Stromal cell of bone marrow (primary cell): Measurements from ENCODE around the gene MYH15.

Source experiments
- DNase-seq: peaks from one replicate; pipeline ENCODE4 v3.0.0-alpha.2; 2012; ENCODE audit warnings: low read depth

The MYH15 gene

DNA sequence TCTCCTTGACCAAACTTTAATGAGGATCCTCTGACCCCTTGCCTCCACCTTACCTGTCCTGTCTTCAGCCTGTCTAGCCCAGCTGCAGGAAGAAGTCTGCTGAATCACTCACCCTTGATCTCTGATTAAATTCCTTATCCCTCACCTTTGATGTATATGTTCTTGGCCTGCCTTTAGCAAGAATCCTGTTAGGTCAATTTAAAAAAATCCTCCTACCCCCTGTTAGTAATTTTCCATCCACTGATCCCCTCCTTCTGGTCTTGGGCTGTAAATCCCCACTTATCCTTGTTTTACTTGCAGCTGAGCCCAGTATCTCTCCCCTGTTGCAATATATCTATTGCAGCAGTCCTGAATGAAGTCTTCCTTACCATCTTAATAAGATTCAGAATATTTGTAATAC, 39.0 kb downstream of the MYH15 start:
- no peak for DNase-seq

DNA sequence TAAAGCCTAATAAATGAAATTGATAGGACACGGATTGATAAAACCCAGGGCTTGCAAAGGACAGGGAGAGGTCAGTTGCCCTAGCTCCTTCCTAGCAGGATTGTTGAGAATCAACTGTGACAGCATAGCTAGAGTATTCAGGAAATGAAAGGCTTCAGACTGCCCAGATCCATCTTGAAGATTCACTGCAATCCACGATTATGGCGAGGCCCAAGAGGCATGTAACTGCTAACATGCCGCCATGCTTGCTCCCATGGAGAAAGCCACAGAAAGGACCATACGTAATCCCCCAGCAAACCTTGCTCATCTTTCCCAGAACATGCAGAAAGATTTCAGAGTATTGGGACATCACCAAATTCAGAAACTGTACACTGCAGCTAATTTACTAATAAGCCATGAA, 41.3 kb downstream of the MYH15 start:
- no peak for DNase-seq

DNA sequence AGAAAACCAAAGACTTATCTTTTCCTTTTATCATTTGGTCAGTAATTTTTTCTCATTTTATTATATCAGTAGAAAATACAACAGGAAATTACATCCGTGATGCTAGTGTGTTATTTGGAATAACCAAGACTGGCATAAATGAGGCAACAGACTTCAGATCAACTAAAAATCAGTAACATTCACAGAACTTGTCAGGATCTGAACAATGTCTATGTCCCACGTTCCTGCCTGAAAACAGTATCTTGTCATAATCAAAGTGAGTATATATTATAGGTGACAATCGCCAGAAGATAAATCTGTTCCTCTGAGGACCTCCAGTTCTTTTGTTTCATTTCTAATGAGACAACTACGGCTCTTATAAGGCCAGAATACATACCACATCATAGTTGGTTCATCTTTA, 41.8 kb downstream of the MYH15 start:
- no peak for DNase-seq

DNA sequence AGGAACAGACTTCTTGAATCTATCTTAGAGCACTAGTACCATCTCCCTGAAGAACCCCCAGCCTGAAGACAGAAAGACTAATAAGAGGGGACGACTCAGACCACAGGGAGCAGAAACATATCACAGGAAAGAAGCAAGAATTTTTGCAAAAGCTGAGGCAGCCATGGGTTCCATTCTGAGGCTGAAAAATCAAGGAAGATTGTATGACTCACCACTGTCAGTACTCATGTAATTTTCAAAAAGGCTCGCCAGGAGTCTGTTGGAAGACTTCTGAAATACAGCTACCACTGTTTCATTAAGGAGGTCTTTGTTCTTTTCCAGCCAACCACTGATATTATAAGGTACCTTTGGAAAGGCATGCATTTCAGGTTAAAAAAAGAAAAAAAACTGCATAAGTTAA, 47.5 kb downstream of the MYH15 start:
- DNase-seq = no peak

DNA sequence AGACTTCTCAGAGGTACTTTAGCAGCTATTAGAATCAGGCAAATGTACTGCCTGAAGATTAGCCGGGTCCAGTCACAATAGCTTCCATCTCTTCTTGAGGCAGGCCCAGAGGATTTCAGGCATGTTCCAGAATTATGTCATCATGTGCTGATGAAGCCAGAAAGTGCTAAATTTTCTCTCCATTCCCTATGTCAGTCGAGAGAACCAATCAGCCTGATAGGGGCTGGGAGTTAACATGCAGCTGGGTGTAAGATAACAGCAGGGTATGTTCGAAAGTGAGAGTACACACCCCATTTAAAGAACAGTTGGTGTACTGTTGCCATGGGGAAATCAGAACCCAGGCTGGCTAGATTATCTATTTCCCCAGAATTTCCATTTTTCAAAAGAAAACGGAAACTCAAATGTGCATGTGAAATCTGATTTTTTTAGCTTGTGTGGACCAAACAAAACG, 48.7 kb downstream of the MYH15 start:
- no peak for DNase-seq

DNA sequence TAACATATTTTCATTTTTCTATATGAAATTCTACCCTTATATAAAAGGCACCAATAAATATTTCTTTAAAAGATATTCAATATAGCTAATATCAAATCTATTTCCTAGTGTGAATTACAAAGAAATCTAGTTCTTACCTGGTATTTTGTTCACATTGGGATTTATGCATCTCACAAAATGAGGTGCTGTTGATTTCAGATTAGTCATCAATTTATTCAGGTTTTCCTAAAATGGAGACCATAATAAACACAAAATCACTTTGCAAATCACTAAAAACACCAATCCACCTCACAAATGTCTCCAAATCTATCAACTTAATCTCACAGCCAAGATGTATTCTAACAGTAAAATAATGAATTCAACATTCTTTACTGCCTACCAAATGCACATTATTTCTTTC, 51.2 kb downstream of the MYH15 start:
- DNase-seq = no peak

DNA sequence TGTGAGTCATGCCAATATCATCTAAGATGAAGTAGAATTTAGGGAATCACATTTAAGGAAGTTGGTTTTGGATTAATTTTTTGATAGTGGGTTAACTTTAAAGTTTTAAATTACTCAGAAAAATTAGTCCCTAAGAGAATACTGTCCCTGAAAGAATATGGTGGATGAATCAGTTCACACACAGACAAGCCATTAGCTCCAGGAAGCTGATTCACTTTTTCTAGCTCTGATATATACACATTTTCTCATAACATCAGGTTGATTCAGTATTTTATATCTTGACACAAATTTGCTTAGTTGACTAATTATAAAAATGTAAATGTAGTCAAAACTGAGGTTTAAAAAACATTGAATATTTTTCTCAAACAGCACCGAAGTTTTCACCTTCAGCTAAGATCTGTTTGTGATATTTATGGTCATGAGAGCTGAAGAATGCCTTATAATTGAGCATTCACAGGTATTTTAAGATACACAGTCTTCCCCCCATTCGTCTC, 55.1 kb downstream of the MYH15 start:
- no peak for DNase-seq

DNA sequence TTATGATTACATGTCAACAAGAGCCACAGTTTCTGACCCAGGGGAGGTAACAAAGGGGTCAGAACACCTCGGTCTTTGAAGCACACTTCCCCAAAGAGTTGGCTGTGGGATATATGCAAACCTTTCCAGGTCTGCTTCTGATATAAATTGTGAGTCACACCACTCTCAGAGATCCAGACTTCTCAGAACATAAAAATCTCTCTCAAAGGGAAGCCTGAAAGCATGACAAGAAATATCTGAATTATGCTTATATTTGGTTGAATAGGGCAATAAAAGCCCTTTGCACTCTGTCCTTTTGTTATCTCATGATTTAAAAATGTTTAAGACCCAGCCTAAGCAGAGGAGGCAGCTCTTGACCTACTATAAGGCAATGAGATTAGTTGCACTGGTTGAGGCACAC, 56.8 kb downstream of the MYH15 start:
- DNase-seq = peak; percentile 21

DNA sequence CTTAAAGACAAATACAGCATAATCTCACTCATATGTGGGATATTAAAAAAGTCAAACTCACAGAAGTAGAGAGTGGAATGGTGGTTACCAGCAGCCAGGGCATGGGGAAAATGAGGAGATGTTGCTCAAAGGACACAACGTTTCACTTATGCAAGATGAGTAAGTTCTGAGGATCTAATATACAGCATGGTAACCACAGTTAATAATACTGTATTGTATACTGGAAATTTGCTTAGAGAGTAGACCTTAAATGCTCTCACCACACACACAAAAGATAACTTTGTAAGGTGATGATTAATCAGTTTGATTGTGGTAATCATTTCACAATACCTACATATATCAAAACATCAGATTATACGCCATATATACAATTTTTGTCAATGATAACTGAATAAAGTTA, 60.0 kb downstream of the MYH15 start:
- no peak for DNase-seq

DNA sequence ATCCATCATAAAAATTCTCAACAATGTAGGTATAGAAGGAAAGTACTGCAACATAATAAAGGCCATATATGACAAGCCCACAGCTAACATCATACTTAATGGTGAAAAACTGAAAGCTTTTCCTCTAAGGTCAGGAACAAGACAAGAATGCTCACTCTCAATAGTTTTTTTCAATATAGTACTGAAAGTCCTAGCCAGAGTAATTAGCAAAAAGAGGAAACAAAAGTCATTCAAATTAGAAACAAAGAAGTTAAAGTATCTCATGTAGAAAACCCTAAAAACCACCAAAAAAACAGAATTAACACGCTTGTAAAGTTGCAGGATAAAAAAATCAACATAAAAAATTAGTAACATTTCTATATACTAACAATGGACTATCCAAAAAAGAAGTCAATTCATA, 61.8 kb downstream of the MYH15 start:
- DNase-seq = no peak

DNA sequence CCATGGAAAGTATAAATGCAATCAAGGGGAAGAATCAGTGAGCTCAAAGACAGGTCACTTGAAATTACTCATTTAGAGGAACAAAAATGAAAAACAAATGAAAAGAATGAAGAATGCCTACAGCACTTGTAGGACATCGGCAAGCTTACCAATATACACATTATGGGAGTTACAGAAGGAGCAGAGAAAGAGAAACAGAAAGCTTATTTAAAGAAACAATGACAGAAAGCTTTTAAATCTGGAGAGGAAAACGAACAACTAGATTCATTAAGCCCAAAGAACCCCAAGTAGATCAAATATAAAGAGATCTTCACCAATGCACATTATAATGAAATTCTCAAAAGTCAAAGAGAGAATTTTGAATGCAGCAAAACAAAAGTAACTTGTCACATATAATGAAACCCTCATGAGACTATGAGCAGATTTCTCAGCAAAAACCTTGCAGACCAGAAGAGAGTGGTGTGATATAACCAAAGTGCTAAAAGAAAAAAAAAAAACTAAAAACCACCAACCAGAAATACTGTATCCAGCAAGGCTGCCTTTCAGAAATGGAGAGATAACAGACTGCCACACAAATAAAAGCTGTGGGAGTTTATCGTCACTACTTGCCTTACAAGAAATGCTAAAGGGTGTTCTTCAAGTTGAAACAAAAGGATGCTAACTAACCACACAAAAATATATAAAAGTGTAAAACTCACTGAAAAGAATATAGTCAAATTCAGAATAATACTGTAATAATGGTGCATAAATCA, 63.1 kb downstream of the MYH15 start:
- no peak for DNase-seq

DNA sequence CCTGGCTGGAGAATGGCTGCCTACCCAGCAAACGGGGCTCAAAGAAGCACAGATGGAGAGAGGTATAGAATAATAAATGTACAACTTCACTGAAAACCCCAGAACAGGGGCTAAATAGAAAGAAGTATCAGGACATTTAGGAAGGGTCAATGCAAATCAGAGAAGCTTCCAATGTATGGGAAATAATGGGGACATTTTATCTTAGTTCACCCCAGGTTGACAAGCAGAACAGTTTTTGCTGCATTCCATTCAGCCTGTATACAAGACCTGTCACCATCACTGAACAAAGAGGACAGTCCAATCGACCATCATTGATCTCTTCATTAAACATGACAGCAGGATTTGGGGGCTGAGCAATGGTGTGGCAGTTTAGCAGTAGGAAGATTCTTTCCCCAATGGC, 68.1 kb downstream of the MYH15 start:
- no peak for DNase-seq

DNA sequence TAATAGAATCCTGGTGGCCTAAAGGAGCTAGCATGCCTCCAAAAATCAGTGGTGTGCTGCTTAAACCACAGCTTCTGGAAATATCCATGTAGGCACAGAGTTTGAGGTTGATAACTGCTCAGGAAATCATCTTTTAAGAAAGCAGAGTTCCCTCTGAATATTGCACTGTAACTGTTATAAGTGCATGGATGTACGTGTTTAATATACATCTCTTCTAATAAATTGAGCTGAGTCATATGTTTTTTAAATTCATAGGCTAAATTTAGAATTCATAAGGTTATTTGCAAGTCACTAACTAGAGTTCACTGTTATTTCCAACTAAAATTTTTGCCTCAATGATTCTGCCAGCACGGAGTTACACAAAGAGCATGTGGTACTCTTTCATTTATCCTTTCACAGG, 68.9 kb downstream of the MYH15 start:
- no peak for DNase-seq

DNA sequence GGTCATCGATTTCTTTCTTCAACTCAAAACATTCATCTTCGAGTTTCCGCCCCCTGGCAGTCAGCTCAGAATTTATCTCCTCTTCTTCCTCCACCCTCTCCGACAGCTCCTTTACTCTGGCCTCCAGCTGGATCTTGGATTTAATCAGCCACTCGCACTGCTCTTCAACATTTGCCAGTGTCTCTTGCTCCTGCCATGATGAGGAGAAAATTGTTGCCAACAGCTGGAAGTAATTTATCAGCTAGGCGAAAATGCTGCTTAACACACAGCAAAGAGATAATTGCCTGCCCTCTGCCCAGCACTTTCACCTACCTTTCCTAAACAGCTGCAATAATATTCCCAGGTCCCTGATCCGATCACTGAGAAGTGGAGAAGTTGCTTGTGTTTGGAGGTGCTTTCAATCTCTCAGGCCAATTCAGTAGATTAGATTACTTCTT, 69.3 kb downstream of the MYH15 start:
- DNase-seq = no peak

DNA sequence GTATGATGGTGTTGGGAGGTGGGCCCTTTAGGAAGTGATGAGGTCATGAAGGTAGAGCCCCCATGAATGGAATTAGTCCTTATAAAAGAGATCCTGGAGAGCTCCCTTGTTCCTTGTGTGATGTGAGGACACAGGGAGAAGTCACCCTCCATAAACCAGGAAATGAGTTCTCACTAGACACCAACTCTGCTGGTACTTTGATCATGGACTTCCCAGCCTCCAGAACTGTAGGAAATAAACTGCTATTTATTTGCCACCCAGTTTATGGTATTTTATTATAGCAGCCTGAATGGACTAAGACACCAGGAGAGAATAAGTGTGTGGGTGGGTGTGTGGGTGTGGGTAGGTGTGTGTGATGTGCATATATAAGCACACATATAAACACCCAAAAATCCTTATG, 71.9 kb downstream of the MYH15 start:
- no peak for DNase-seq

DNA sequence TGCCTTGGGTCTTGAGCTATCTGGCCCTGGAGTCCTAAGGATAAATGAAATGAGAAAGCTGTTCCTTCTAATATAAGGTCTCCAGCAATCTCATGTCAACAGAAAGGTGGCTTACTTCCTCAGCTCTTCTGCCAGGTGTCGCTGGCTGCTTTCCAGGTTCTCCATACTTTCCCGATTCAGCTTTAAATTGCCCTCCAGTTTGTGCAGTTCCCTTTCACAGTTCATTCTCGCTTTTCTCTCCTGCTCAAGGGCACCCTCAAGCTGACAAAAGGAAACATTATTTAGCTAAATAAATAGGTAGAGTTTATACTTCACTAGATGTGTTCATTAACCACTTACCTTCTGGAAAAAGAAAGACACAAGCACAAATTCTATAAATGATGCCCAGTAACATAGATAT, 73.0 kb downstream of the MYH15 start:
- no peak for DNase-seq

DNA sequence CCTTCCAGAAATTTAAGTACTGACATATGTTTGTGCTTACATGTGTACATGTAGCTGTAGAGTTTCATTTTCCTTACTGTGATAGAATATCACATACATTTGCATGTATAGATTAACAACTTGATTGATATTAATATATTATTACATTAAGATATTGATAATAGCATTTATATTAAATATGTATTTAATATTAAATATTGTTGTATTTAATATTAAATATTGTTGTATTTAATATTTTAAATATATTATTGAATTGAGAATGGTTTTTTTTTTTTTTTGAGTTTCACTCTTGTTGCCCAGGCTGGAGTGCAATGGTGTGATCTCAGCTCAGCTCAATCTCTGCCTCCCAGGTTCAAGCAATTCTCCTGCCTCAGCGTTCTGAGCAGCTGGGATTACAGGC, 76.5 kb downstream of the MYH15 start:
- no peak for DNase-seq

DNA sequence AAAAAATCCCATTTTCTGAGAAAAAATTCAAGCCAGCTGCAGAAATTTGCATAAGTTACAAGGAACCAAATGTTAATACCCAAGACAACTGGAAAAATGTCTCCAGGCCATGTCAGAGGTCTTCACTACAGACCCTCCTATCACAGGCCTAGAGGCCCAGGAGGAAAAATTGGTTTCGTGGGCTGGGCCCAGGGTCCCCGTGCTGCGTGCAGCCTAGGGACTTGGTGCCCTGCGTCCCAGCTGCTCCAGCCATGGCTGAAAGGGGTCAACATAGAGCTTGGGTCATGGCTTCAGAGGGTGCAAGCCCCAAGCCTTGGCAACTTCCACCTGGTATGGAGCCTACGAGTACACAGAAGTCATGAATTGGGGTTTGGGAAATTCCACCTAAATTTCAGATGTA, 78.0 kb downstream of the MYH15 start:
- no peak for DNase-seq

DNA sequence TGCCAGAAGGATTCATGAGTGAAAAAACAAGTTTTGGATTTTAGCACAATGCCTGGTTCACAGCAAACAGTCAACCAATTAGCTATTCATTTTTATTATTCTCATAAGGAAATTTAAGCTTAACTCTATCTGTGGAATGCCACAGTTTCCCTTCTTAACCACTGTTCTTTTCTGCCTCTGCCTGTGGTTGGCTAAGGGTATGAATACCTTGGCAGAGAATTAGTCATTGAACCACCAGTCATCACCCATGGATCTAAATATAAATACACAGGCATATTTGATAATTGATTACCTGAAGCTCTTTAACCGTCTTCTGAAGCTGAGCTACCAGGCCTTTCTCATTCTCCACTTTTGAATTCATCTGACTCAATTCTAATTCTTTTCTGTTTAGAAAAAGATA, 79.9 kb downstream of the MYH15 start:
- DNase-seq = no peak

DNA sequence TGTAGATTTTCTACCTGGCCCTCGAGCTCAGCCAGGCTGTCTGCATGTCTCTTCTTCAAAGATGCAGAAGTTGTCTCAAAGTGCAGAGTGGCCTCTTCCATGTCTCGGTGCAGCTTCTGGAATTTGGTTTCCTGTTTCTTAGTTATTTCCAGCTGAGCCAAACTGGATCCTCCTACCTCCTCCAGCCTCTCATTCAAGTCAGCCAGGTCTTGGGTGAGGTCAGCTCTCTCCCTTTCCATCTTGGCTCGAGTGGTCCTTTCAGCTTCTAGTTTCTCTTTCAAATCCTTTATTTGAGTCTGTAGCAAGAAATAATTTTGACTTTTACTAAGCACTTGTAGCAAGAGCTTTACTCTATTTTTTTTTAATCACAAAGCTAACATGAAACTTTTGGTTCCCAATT, 81.8 kb downstream of the MYH15 start:
- no peak for DNase-seq

DNA sequence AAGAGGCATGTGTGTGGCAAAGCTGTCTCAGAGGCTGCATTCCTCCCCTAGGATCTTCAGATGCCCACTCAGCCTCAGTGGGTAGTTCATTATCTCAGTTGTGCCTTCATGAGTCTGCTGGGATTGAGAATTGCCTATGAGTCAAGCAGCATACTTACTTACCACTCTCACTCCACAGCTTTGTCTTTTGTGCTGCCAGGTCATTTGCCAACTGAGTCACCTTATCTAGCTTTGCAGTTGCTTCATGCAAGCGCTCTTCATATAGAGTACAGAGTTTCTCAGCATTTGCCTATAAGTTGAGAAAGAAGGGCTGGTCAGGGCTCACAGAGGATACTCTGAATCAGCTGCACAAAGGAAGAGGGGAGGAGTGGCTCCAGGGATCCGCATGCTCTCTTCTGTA, 89.5 kb downstream of the MYH15 start:
- DNase-seq = peak; percentile 62

DNA sequence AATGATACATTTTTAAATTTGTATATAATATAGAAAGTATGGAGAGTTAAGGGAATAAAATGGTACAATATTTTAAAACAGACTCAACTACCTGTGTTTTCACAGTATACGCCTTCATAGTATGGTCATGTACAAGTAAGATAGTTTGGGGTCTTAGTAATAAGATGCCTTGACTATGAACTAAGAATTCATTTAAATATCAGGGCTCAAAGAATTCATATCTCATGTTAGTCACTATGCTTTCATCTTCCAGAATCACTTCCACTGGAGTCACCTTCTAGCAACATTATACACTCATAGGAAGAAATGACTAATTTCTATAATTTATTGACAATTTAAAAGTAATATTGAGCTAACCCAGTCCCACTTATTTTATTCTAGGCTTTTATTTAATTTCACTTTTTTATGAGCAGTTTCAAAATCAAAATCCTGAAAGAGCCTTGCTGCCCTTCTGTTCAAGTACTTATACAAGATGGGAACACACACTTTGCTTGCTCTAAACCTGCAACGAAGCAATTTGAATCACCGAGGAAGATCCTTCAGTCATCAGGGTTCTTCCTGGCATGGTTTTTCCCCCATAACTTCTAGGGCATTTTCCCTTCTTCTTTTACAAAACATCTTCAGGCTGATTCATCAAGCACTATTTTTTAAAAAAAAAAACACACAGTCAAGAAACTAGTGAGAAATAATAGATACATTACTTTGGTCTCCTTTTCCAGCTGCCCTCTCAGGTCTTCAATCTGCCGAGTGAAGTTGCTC, 94.1 kb downstream of the MYH15 start:
- DNase-seq = no peak

DNA sequence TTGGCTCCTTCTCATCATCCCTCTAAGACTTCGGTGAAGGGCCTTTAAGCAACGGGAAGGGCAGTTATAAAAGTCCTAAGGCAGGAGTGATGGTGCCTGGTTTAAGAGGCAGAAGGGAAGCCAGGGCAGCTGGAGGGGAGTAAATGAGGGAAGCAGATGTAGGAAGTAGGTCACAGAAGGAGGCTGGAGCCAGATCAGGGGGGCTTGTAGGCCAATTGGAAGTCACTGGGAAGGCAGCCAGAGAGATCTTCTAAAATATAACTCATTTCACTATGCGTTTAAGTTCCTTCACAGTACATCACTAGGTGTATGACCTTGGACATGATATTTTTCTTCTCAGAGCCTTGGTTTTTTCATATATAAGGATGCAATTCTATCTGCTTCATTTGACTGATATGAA, 94.7 kb downstream of the MYH15 start:
- DNase-seq = no peak

DNA sequence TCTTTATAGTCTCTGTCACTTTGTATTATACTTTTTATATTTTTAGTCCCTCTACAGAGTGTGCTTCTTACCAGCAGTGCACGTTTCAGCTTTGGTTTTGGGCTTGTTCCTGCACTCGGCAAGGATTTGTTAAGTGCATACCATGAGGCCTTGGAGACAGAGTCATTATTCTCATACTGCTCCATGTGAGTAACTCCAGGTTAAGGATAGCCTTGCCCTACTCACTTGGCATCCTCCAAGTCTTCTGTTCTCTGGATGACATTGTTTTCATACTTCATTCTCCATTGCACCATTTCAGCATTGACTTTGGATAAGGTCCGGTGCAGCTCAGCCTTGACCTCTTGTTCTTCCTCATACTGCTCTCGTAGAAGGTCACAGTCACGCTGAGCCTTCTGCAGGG, 96.4 kb downstream of the MYH15 start:
- no peak for DNase-seq
